NCI-H146 treated with DMSO at 0.1 percent for 48 hours (cell line): ENCODE data around the gene GEMIN7.

ENCODE experiments used
- DNase-seq: peaks from one replicate; lab custom pipeline; 2025; ENCODE audit not compliant: unreplicated experiment; lab: John Stamatoyannopoulos, UW

The GEMIN7 gene

DNA sequence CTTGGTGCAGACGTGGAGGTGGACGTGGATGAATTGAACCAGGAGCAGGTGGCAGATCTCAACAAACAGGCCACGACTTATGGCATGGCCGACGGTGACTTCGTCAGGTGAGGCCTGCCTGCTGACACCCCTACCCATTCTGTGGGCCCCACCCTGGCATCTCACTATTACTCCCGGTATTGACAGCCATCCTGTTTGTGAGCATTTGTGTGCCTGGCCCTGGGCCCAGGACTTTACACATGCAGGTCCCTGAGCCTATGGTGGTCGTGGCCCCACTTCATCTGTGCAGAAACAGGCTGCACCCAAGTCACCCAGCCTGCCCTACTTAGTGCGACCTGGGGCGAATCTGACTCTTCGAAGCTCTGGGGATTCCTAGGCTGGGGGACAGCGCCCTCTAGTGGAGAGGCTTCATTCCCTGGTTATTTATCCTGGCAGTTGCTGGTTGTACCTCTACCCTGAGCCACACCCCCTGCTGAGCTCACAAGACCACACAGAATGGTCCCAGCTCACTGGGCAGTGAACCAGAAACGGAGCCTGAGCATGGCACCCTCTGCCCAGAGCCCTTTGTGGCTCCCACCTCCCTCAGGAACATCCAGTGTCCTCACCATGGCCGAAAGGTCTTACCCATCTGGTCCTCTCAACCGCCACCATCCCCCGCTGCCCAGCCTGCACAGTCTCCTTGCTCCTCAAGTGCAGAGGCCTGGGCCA lies 19.6 kb upstream of the GEMIN7 start:
- DNase-seq: no peak

DNA sequence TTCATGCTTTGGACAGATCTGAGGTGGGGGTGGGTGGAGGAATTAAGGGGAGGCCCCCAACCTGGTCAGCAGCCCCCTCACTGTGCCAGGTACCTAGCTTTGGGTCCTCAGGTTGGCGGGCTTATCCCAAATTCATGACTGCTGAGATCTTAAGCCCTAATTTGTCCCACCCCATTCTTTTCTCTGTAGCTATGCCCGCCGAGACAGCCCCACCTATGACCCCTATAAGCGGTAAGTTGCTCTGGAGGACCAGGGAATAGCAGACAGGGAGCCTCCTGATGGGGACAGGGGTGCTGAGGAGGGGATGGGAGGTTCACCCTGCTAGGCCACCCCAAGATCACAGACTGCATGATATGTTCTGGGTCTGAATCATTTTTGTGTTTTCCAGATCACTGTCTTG lies 17.1 kb upstream of the GEMIN7 start:
- DNase-seq: no peak

DNA sequence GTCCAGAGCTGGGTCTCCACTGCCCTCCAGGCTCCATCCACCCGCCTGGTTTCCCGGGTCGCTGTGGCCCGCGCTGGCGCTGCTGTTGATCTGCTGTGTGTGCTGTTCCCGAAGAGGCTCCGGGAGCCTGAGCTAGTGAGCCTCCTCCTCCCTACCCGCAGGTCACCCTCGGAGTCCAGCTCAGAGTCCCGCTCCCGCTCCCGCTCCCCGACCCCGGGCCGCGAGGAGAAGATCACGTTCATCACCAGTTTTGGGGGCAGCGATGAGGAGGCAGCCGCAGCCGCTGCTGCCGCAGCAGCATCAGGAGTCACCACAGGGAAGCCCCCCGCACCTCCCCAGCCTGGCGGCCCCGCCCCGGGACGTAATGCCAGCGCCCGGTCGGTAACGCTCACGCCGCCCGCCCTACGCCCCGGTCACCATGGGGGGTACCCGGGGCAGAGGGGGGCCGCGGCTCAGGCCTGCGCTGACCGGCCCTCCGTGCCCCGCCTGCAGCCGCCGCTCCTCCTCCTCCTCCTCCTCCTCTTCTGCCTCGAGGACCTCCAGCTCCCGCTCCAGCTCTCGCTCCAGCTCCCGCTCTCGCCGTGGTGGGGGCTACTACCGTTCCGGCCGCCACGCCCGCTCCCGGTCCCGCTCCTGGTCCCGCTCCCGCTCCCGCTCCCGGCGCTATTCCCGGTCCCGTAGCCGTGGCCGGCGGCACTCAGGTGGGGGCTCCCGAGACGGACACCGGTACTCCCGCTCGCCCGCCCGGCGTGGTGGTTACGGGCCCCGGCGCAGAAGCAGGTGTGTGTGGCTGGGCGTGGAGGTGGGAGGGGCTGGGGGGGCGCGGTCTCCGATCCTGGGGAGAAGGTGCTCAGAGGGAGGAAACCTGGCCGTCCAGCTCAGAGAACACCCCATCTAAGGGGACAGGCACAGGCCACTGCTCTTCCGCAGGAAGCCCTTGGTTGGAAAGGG lies 14.9 kb upstream of the GEMIN7 start:
- no peak for DNase-seq

DNA sequence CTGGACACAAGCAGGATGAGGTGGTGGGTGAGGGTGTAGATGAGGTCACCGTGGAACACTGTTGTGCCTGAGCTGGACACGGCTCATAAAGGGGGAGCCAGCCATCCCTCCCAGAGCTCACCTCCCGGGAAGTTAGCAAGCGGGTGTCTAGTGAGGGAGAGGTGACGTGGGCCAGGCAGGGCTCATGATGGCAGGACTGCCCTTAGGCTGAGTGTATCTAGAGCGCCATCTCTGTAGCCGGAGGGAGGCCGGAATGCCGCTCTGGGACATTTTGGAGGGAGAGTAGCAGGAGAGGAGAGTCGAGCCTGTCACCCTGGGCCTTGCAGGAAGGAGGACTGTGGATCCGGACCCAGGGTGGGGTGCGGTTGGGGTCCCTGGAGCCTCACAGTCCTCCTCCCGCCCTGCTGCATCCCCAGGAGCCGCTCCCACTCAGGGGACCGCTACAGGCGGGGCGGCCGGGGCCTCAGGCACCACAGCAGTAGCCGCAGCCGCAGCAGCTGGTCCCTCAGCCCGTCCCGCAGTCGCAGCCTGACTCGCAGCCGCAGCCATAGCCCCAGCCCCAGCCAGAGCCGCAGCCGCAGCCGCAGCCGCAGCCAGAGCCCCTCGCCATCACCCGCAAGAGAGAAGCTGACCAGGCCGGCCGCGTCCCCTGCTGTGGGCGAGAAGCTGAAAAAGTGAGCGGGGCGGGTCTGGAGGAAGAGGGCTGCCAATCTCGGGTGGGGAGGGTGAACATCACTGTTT lies 12.0 kb upstream of the GEMIN7 start:
- no peak for DNase-seq

DNA sequence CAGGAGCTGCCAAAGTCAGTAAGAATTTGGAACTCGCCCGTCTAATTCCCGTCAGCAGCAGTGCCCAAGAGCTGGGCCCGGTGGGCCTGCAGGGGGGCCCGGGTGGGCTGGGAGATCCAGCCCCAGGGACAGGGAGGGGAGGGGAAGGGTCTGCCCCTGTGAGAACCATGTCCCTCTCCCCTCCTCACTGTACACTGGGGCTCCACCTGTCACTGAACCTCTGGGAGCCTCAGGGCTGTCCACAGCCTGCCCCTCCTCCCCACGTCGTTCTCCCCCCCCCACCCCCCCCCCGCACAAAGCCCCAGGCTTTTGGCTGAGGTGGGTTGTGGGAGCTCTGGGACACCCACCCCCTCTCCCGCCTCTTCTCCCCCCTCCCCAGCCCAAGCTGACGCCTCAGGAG lies 11.0 kb upstream of the GEMIN7 start:
- no peak for DNase-seq

DNA sequence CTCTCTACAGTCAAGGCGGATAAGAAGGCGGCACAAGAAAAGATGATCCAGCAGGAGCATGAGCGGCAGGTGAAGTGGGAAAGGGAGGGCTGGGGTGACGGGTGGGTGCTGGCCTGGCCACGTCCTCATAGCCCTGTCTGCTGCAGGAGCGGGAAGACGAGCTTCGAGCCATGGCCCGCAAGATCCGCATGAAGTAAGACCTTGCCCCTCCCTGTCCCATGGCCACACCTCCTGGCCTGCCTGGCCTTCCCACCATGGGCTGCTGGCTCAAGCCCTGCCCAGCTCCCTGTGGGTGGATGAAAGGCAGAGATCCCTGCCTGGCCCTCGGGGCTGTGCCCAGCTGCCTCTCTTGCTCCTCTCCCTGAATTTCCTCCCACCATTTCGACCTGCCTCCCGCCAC lies 10.0 kb upstream of the GEMIN7 start:
- DNase-seq: no peak

DNA sequence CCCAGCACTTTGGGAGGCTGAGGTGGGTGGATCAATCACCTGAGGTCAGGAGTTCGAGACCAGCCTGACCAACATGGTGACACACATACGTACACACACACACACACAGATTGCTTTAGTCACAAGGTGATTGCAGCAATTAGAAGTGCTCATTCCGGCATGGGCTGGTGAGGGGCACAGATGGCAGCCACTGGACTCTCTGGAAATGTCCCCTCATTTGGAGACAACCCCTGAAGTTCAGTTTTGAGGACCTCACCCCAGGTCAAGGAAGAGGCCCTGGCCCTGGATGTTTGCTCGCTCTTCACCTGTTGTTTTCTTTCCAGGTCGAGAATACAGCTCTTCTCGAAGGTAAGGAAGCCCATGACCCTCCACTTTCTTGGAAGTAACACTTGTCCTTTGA lies 8.8 kb upstream of the GEMIN7 start:
- DNase-seq: no peak

DNA sequence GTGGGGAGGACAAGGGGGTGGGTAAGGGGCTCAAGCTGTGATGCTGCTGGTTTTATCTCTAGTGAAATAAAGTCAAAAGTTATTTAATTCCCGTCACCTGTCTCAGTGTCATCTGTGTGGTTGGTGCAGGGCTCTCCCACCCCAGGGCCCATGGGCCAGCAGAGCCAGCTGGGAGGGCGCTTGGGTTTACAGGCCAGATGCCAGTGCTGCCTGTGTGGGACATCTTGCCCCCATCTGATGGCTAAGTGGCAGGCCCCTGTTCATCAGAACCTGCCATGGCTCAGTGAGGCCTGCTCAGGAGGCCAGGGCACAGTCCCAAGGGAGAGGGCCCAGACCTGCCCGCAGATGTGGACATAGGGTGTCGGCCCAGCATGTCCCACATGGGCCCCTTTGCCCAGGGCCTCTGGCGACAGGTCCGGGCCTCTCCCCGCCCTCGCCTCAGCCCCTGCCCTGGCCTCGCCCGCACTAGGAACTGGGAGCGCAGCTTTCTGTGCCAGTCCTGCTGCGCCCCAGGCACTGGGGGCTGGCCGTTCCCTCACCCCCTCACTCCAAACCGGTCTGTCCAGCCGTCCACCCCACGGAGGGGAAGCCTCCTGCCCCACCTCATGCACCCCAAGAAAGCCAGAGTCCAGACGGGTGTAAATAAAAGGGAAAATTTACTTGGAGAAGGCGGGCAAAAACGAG lies 8.1 kb upstream of the GEMIN7 start:
- DNase-seq: no peak

DNA sequence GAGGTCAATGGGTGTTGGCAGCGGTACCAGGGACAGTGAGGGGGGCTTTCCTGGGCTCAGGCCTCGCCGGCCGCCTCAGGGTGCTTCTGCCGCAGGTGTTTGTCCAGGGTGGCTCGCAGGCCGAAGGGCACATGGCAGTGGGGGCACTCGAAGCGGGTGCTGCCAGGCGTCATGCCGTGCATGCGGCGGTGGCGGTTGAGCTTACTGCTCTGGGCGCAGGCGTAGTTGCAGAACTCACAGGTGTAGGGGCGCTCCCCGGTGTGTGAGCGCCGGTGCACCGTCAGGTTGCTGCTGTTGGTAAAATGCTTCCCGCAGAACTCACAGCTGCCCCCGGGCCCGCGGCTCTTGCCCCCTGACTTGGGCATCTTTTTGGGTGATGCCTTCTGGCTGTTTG lies 7.5 kb upstream of the GEMIN7 start:
- no peak for DNase-seq

DNA sequence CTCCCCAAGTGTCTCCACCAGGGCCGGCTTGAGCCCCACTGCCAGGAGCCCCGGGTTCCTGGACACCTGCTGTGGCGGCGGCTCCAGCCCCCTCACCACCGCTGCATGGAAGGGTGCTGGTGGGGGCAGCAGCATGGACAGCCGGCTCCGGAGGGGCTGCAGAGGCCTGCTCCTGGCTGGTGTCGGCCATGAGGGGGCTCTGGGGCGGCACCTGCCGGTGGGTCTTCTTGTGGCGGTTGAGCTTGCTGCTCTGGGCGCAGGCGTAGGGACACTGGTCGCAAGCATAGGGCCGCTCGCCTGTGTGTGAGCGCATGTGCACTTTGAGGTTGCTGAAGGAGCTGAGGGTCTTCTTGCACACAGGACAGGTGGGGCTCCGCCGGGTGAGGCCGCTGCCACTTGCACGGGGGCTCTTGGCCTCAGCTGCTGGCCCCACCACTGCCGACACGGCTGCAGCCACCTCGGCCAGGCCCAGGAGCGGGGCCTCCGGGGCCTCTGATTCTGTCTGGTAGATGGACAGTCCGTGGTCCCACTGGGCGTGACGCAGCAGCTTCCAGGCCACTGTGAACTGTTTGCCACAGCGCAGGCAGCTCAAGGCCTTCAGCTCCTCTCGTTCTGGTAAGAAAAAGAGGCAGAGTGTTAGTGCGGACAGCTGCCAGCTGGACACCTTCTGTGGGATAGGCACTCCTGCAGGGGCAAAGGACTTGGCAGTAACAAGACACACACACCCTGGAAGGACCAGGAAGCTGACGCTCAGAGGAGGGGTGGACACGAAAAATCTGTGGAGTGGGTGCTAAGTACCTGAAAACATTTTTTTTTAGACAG lies 6.9 kb upstream of the GEMIN7 start:
- DNase-seq: no peak

DNA sequence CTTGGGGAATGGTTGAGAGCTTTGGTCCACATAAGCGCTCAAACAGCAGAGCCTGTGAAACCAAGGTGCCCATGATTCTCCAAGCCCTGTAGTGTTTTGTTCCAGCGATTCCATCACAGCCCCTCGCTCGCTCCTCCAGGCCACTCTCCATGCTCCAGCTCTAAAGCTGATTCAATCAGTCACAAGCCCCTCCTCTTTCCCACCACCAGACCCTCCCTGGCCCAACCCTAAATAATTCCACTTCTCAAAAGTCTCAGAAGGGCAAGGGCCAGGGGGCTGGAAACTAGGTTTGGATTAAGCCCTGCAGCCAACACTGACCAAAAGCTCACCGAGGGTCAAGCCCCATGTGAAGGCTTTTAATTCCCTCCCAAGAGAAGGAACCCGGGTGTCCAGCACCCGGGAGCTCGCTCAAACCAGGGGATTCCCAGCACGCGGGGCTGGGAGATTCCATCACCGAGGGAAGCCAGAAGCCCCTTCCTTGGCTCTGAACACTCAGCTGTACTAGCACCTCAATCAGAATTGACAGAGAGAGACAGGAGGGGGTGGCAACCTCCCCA lies 4.2 kb upstream of the GEMIN7 start:
- DNase-seq: no peak

DNA sequence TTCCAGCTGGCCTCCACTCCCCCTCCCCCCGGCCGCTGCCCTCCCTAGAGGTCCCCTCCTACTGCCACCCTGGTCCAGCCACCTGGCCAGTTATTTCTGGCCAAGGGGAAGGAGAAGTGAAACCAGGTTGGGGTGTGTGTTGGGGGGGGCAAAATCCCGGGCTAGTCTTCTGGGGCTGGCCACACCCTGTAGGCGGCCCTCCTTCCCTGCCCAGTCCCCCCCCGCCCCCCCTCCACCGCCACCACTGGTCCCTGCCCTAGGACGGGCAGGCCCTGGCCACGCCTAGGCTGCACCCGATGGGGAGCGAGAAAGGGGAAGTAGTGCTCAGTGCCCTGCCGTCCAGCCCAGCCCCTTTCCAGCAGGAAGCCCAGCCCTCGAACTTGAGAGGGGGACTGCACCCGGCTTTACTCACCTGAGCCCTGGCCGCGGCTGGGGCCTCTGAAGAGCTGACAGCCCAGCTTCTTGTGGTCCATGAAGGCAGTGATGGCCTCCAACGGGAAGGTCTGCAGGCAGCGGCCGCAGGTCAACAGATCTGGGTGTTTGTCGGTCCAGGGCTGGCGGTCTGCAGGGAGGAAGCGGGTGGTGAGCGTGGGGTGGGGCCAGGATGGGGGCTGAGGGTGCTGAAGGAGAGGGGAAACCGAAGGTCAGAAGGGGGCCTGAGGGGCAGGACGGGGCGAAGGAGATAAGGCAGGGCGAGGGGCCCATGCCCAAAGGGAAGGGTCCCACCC lies 3.6 kb upstream of the GEMIN7 start:
- peak; percentile 62 for DNase-seq

DNA sequence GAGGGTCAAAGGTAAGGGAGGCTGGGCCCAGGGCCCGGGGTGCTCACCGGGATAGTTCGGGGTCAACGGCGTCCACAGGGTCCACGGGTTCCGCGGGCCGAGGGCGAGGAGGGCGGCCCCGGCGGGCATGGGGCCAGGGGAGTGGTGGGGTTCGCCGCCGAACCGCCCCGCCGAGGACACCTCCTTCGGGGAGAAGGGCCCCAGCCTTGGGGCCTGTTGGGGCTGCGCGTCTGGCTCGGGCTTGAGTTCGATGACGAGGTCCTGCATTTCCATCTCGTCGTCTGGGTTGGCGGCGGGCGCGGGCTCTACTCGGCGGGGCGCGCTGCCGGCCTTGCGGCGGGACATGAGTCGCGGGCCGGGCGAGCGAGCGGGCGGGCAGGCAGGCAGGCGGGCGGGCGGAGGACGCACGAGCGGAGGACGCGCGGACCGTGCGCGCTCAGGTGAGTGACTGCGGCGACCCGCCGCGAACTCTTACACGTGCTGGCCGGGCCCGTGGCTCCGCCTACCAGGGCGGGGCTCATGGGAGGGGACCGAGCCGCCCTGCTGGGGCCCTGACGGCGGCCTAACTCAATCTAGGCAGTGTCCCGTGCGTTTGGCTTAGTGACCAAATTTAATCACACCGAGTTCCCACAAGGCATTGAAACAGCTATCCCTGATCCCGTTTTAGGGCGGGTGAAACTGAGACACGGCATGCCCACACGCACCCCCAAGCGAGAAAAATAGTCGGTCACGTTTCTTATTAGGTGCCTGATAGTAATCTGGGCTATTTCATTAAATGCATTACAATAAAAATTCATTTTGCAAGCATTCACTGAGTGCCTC lies 2.8 kb upstream of the GEMIN7 start, which contains the start of gene ZNF296:
Gene ZNF296 (minus strand): TSS at position 450 of the 822 bp plus-strand sequence. CDS start 105 bp downstream, at position 345.
- DNase-seq: peak; percentile 74

DNA sequence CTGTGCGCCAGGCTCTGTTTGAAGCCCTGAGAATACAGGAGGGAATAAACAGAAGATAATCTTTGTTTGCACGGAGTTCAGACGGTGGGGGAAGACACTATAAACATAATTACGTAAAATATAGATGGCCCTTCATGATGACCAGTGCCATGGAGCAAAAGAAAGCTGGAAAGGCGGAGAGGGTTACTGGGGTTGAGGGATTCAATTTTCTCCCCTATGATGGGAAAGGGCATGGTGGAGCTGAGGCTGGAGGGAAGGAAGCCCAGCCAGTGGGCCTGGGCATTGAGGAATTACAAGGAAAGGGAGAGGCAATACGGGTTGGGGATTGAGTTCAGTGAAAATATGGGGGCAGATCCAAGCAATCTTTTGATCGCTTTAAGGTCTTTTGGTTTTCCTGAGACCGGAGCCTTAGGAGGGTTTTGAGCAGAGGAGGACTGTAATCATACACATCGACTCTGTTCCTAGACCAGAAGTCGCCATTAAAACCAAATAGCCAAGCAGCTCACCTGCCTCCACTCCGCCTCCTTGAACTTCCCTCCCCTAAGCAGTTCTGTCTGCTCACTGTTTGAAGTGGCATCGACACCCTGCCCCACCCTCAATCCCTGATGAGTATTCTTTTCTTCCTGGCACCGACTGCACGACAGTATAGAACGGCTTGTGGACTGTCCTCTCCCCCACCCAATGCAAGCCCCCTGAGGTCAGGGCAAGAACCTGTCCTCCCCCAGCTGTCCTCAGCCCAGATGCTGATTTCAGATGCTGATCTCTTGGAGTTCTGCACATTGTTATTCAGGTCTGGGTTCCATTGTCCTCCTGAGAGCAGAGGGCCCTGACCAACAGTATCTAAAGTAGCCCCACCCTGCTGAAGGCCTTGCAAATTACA lies 2.0 kb upstream of the GEMIN7 start:
- no peak for DNase-seq

DNA sequence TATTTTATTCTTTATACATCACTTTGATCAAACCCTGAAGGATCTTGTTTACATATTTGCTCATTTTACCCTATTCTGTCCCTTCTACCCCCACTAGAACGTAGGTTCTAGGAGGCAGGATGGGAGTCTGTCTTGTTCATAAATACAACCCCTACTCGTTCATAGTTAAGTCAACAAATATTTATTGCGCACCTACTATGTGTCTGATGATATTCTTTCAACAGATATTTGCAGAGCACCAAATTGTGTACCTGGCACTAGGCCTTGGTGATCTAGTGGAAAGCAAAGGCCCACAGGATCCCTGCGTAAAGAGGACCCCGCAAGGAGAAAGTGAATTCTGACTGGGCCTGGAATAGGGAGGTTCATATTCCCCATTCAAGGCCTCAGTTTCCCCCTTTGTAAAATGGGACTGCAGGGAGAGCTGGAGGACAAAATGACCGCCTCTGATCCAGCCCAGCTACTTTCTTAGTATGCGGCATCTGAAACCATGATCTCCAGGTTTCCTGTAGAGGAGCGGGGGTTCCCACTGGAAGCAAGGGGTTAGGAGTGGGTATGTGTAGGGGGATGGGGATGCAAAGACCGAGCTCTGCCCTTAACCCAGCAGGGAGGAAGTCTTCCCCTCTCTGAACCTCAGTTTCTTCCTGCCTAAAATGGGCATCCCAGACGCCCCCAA lies 534 bp upstream of the GEMIN7 start:
- no peak for DNase-seq

DNA sequence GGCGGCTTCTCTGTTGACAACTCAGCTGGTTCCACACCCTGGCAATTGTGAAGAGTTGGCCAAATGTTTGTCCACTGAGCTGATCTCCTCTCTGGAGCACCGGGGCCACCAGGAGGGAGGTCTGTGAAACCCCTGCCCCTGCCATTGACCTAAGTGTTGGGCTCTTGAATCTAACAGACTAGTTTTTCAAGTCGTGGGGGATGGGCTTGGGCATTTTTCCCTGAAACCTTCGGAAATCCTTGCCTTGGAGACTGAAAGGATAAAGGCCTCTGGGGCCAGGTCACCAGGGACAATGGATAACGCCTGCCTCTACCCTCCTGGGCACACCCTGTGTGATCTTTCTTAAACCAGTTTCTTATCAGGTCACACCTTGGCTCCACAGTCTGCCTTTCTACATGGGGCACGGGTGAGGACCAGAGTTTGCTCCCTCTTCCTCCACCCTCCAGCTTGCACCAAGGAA lies 881 bp downstream of the GEMIN7 start:
- DNase-seq: no peak

DNA sequence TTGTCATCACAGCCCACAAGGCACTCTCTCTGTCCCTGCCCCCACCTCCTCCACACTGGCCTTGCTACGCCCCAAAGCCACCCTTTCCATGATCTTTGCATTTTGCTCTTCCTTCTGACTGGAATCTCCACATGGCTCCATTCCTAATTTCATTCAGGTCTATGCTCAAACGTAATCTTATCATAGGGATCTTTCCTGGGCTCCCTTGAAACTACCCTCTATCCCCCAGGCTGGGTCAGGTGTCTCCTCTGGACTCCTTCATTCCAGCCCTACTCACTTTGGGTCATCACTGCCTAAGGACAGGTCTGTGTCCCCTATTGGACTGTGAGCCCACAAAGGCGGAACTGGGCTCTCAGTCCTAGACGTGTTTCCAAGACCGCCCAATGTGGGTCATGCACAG lies 3.1 kb downstream of the GEMIN7 start:
- DNase-seq: no peak
